Epithelial cell of esophagus (primary cell): ENCODE measurements around the gene KCNIP1.

Experiments used
- DNase-seq: peaks from one replicate; pipeline ENCODE4 v3.0.0; 2010; ENCODE audit warnings: low read depth
- H3K4me3 ChIP-seq: 2 replicates; pipeline ENCODE4 v1.5.1; 2011; ENCODE audit warnings: mild to moderate bottlenecking, low read length, control low read depth
- TF ChIP-seq, protein P1 (sequence below): IDR thresholded peaks from 2 replicates; pipeline ENCODE4 v1.5.1; 2011; ENCODE audit warnings: low read depth, mild to moderate bottlenecking, low read length, control low read depth, inconsistent platforms; ENCODE audit not compliant: insufficient read depth; ENCODE audit errors: missing control alignments

The KCNIP1 gene

DNA sequence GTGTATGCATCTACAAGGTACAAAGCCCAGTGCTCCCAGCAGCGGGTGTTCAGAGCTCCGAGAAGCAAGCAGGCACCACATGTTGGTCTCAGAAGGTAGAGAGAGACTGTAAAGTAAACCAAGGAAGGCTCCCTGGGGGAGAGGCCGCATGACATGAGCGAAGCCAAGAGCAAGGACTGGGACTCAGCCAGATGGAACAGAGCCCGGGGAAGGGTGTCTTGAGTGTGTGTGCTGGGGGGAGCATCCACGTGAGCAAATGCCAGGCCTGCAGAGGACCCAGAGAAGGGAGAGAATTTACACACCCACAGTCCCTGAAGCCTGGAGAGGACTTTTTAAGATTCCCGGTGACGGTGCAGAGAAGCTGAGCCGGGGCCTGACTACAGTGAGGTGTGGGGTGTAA, 15.2 kb upstream of the KCNIP1 start:
- TF ChIP-seq, protein P1, sequence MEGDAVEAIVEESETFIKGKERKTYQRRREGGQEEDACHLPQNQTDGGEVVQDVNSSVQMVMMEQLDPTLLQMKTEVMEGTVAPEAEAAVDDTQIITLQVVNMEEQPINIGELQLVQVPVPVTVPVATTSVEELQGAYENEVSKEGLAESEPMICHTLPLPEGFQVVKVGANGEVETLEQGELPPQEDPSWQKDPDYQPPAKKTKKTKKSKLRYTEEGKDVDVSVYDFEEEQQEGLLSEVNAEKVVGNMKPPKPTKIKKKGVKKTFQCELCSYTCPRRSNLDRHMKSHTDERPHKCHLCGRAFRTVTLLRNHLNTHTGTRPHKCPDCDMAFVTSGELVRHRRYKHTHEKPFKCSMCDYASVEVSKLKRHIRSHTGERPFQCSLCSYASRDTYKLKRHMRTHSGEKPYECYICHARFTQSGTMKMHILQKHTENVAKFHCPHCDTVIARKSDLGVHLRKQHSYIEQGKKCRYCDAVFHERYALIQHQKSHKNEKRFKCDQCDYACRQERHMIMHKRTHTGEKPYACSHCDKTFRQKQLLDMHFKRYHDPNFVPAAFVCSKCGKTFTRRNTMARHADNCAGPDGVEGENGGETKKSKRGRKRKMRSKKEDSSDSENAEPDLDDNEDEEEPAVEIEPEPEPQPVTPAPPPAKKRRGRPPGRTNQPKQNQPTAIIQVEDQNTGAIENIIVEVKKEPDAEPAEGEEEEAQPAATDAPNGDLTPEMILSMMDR = no peak
- DNase-seq = no peak
- H3K4me3 ChIP-seq = no peak overlapping the region

DNA sequence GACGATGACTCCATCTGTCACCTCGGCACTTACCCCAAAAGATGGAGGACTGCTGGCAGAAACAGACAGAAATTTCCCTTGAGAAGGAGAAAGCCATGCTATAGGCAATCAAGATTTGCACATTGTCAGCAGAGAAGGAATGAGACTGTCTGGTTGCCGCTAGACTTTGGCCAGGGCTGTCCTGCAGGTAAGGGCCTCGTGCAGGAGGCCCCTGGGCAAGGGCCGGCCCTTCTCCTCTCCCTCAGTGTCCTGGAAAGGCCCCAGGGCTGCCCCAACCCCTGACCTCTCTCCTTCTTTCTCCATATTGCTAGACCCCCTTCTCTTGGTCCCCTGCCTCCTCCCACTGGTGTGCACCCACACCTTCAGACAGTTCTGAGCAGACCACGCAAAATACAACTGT, 14.6 kb upstream of the KCNIP1 start:
- TF ChIP-seq, protein P1 = no peak
- H3K4me3 ChIP-seq = no peak overlapping the region
- no peak for DNase-seq

DNA sequence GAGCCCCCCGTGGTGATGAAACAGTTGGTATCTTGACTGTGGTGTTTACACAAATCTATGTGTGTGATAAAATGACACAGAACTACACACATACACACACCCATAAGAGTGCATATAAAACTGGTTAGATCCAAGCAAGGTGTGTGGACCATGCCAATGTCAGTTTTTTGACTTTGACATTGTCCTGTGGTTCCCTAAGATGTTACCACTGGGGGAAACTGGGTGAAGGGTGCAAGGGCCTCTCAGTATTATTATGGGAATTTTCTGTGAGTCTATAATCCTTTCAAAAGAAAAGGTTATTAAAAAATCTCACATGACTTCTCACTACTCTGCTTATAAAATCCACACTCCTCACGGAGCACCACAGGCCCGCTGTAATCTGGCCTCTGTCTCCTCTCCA, 13.4 kb upstream of the KCNIP1 start:
- TF ChIP-seq, protein P1 = no peak
- DNase-seq = no peak
- H3K4me3 ChIP-seq = no peak overlapping the region

DNA sequence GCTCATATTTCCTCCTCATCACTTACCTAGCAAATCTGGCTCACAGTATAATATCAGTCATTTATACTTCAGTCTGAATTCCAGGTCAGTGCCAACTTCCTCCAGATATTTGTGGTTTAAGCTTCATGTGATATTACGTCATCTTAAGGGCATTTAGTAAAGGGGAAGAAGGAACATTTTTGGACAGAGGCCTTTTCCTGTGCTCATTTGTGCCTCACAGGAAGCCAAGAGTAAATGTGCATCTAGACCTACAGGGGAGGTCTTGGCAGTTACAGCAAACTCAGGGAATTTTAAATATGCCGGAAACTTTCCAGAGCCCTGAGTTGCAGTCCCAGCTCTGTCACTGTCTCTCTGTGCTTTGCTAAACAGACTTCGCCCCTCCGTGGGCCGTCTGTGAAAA, 12.3 kb upstream of the KCNIP1 start:
- TF ChIP-seq, protein P1 = no peak
- no peak overlapping the region for H3K4me3 ChIP-seq
- peak; percentile 47 for DNase-seq

DNA sequence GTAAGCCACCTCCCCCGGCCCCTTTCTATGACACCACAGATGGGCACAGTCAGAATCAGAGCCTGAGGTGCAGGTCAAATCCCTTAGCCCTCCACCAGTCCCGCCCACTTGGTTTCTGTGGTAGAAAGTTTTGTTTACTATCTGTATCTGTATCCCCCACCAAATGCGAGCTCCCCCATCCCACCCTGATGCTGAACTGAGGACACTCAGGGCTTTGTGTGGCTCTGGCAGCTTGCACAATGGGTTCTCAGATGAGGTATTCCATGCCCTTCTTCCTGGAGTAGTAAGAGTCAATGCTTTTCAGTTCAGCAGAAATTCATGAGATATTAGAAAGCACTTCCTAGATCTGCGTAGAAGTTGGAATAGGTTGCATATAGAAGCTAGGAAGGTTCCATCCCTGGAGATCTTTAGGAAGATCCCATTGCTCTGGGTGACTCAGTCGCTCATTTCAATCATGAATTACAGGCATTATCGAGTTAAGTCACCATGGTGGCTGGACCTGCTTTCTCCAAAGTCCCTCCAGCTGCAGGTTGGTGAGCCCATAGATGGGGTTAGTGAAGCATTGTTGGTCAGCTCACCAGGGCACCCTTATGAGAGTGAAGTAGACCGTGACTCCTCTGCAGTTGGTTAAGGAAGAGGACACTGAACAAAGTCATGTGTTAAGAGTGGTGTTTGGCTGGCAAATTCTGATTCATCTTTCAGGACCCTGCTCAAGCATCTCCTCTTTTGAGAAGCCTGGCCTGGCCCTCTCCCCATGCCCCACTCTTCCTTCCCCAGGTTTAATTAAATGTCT, 10.6 kb upstream of the KCNIP1 start:
- no peak for DNase-seq
- TF ChIP-seq, protein P1 = no peak
- H3K4me3 ChIP-seq = no peak overlapping the region

DNA sequence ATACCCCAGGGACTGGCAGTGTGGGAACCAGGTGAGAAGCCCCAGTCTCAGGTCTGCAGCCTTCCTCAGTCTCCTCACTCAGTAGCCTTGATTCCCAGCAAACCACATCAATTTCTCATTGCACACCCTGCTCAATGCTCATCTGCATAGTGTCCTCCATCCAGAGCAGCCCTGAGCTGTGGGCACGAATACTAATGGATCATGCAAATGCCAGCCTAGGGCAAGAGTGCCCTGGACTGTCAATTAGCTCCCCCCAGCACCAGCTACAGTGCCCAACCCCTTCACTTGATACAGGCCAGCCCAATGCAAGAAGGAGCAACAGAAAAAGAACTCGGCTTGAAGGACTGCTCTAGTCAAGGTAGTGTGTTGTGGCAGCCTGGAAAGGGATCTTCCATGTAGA, 9.8 kb upstream of the KCNIP1 start:
- TF ChIP-seq, protein P1 = no peak
- H3K4me3 ChIP-seq = no peak overlapping the region
- DNase-seq = no peak
